Measurements from ENCODE around the gene HS6ST1.

HS6ST1 gene

GRCh38 chr2:128310761-128311160, 7.9 kb downstream of the HS6ST1 start:
- WGBS, result 91% methylated on average over 4 of the region's 4 CpGs
- no peak overlapping the region for H3K4me2 ChIP-seq (ENCODE audit: low read length, poor library complexity, severe bottlenecking)

GRCh38 chr2:128310094-128310716, 8.5 kb downstream of the HS6ST1 start:
- H3K4me2 ChIP-seq (ENCODE audit: low read length, poor library complexity, severe bottlenecking), result no peak overlapping the region
- peaks cover 54% of the 10 kb centered on the region for H3K79me1 ChIP-seq (replicated peaks; ENCODE audit: low read length, poor library complexity, severe bottlenecking)
- no peaks in the 10 kb centered on the region for H3K9me3 ChIP-seq (ENCODE audit: control insufficient read depth, low read length)
- H2AFZ ChIP-seq (ENCODE audit: low read depth, low read length), result no peak overlapping the region
- H4K91ac ChIP-seq (ENCODE audit: low read length), result no peak overlapping the region
- no peak overlapping the region for H3K4ac ChIP-seq (ENCODE audit: low read depth in 1 of 2, low read length in 2 of 2)
- peak overlapping the region; percentile 38 to 74 for H3K18ac ChIP-seq (ENCODE audit: low read depth in 1 of 2, low read length in 2 of 2)
- no peak for DNase-seq
- H3K27ac ChIP-seq (ENCODE audit: low read length, poor library complexity, severe bottlenecking), result no peak overlapping the region
- H3K23ac ChIP-seq (ENCODE audit: low read length in 2 of 2), result peak overlapping the region in 1 of 2 experiments; percentile 50
- H4K8ac ChIP-seq (ENCODE audit: low read length), result peak overlapping the region; percentile 27
- 96% methylated on average over 12 of the region's 12 CpGs for WGBS
- no peak overlapping the region for H3K4me3 ChIP-seq (ENCODE audit: insufficient read depth in 1 of 2, low read depth in 1 of 2, low read length in 2 of 2)
- no peak overlapping the region for H2BK15ac ChIP-seq (ENCODE audit: low read depth, poor library complexity, severe bottlenecking)
- no peaks in the 10 kb centered on the region for H3K27me3 ChIP-seq (ENCODE audit: control insufficient read depth in 1 of 2, insufficient read depth in 1 of 2, low read length in 2 of 2)
- H3K4me1 ChIP-seq (ENCODE audit: control insufficient read depth, insufficient read depth, low read depth, low read length), result peaks cover 43% of the 10 kb centered on the region
- no peak overlapping the region for H2BK5ac ChIP-seq (ENCODE audit: low read depth, low read length, poor library complexity, severe bottlenecking)
- peak overlapping the region; percentile 12 for H2AK5ac ChIP-seq (ENCODE audit: low read length, severe bottlenecking)
- H2BK120ac ChIP-seq (ENCODE audit: low read depth, low read length), result no peak overlapping the region
- H2BK12ac ChIP-seq (ENCODE audit: low read length in 2 of 2), result peak overlapping the region in 1 of 2 experiments; percentile 1
- peaks cover 0 to 31% of the 10 kb centered on the region in 2 experiments for H3K36me3 ChIP-seq (ENCODE audit: control insufficient read depth in 1 of 2, insufficient read depth in 2 of 2, low read depth in 1 of 2, low read length in 2 of 2)
- H3K9ac ChIP-seq (ENCODE audit: low read length), result no peak overlapping the region
- no peak overlapping the region for H3K14ac ChIP-seq (ENCODE audit: low read length in 2 of 2)

More at GRCh38 chr2:128310761-128311160, 7.9 kb downstream of the HS6ST1 start:
- peaks cover 58% of the 10 kb centered on the region for H3K79me1 ChIP-seq (replicated peaks; ENCODE audit: low read length, poor library complexity, severe bottlenecking)
- peaks cover 43% of the 10 kb centered on the region for H3K4me1 ChIP-seq (ENCODE audit: control insufficient read depth, insufficient read depth, low read depth, low read length)
- peaks cover 4 to 36% of the 10 kb centered on the region in 2 experiments for H3K36me3 ChIP-seq (ENCODE audit: control insufficient read depth in 1 of 2, insufficient read depth in 2 of 2, low read depth in 1 of 2, low read length in 2 of 2)
- H2BK120ac ChIP-seq (ENCODE audit: low read depth, low read length), result no peak overlapping the region
- H3K27me3 ChIP-seq (ENCODE audit: control insufficient read depth in 1 of 2, insufficient read depth in 1 of 2, low read length in 2 of 2), result no peaks in the 10 kb centered on the region
- no peak overlapping the region for H3K4me3 ChIP-seq (ENCODE audit: insufficient read depth in 1 of 2, low read depth in 1 of 2, low read length in 2 of 2)
- no peak for DNase-seq
- H3K14ac ChIP-seq (ENCODE audit: low read length in 2 of 2), result peak overlapping the region in 1 of 2 experiments; percentile 19
- H2BK15ac ChIP-seq (ENCODE audit: low read depth, poor library complexity, severe bottlenecking), result no peak overlapping the region
- no peak overlapping the region for H3K27ac ChIP-seq (ENCODE audit: low read length, poor library complexity, severe bottlenecking)
- H3K9me3 ChIP-seq (ENCODE audit: control insufficient read depth, low read length), result no peaks in the 10 kb centered on the region
- no peak overlapping the region for H2AFZ ChIP-seq (ENCODE audit: low read depth, low read length)
- H2BK12ac ChIP-seq (ENCODE audit: low read length in 2 of 2), result peak overlapping the region in 1 of 2 experiments; percentile 37
- H4K8ac ChIP-seq (ENCODE audit: low read length), result no peak overlapping the region
- no peak overlapping the region for H3K4ac ChIP-seq (ENCODE audit: low read depth in 1 of 2, low read length in 2 of 2)
- no peak overlapping the region for H3K9ac ChIP-seq (ENCODE audit: low read length)
- H4K91ac ChIP-seq (ENCODE audit: low read length), result peak overlapping the region; percentile 19
- H2BK5ac ChIP-seq (ENCODE audit: low read depth, low read length, poor library complexity, severe bottlenecking), result no peak overlapping the region
- no peak overlapping the region for H3K23ac ChIP-seq (ENCODE audit: low read length in 2 of 2)
- no peak overlapping the region for H2AK5ac ChIP-seq (ENCODE audit: low read length, severe bottlenecking)
- peak overlapping the region in 1 of 2 experiments; percentile 42 for H3K18ac ChIP-seq (ENCODE audit: low read depth in 1 of 2, low read length in 2 of 2)

- Histone ChIP-seq H2BK120ac (ENCODE audit: low read depth, low read length) (no peak overlapping the region), H3K4me3 (ENCODE audit: insufficient read depth in 1 of 2, low read depth in 1 of 2, low read length in 2 of 2) (no peak overlapping the region), H3K9me3 (ENCODE audit: control insufficient read depth, low read length) (no peaks in the 10 kb centered on the region), H3K14ac (ENCODE audit: low read length in 2 of 2) (peak overlapping the region in 1 of 2 experiments; percentile 28), H3K23ac (ENCODE audit: low read length in 2 of 2) (peak overlapping the region in 1 of 2 experiments; percentile 46), H3K27me3 (ENCODE audit: control insufficient read depth in 1 of 2, insufficient read depth in 1 of 2, low read length in 2 of 2) (no peaks in the 10 kb centered on the region), H3K79me1 (replicated peaks; ENCODE audit: low read length, poor library complexity, severe bottlenecking) (peaks cover 49% of the 10 kb centered on the region), H2AFZ (ENCODE audit: low read depth, low read length) (no peak overlapping the region), H3K18ac (ENCODE audit: low read depth in 1 of 2, low read length in 2 of 2) (peak overlapping the region; percentile 48 to 74), H4K8ac (ENCODE audit: low read length) (peak overlapping the region; percentile 27), H2BK12ac (ENCODE audit: low read length in 2 of 2) (peak overlapping the region in 1 of 2 experiments; percentile 38), H2BK15ac (ENCODE audit: low read depth, poor library complexity, severe bottlenecking) (no peak overlapping the region), H4K91ac (ENCODE audit: low read length) (no peak overlapping the region), H3K4ac (ENCODE audit: low read depth in 1 of 2, low read length in 2 of 2) (peak overlapping the region in 1 of 2 experiments; percentile 31), H3K9ac (ENCODE audit: low read length) (no peak overlapping the region), H2AK5ac (ENCODE audit: low read length, severe bottlenecking) (no peak overlapping the region), H3K36me3 (ENCODE audit: control insufficient read depth in 1 of 2, insufficient read depth in 2 of 2, low read depth in 1 of 2, low read length in 2 of 2) (peaks cover 0 to 24% of the 10 kb centered on the region in 2 experiments), H3K27ac (ENCODE audit: low read length, poor library complexity, severe bottlenecking) (no peak overlapping the region), H3K4me2 (ENCODE audit: low read length, poor library complexity, severe bottlenecking) (no peak overlapping the region), H3K4me1 (ENCODE audit: control insufficient read depth, insufficient read depth, low read depth, low read length) (peaks cover 47% of the 10 kb centered on the region), H2BK5ac (ENCODE audit: low read depth, low read length, poor library complexity, severe bottlenecking) (no peak overlapping the region)
- 49% methylated on average over 19 of the region's 19 CpGs for WGBS
- peak; percentile 87 for DNase-seq
Measured at GRCh38 chr2:128309280-128310093, 9.2 kb downstream of the HS6ST1 start.

GRCh38 chr2:128308889-128309279, 9.8 kb downstream of the HS6ST1 start:
- peak overlapping the region; percentile 15 to 46 for H3K4ac ChIP-seq (ENCODE audit: low read depth in 1 of 2, low read length in 2 of 2)
- peak overlapping the region; percentile 41 to 48 for H3K18ac ChIP-seq (ENCODE audit: low read depth in 1 of 2, low read length in 2 of 2)
- H3K27me3 ChIP-seq (ENCODE audit: control insufficient read depth in 1 of 2, insufficient read depth in 1 of 2, low read length in 2 of 2), result no peaks in the 10 kb centered on the region
- H2AFZ ChIP-seq (ENCODE audit: low read depth, low read length), result no peak overlapping the region
- H3K4me3 ChIP-seq (ENCODE audit: insufficient read depth in 1 of 2, low read depth in 1 of 2, low read length in 2 of 2), result no peak overlapping the region
- peak overlapping the region in 1 of 2 experiments; percentile 66 for H2BK12ac ChIP-seq (ENCODE audit: low read length in 2 of 2)
- no peak overlapping the region for H3K4me2 ChIP-seq (ENCODE audit: low read length, poor library complexity, severe bottlenecking)
- no peak overlapping the region for H3K23ac ChIP-seq (ENCODE audit: low read length in 2 of 2)
- H2AK5ac ChIP-seq (ENCODE audit: low read length, severe bottlenecking), result no peak overlapping the region
- WGBS, result 89% methylated on average over 2 of the region's 2 CpGs
- H3K4me1 ChIP-seq (ENCODE audit: control insufficient read depth, insufficient read depth, low read depth, low read length), result peaks cover 50% of the 10 kb centered on the region
- no peak overlapping the region for H2BK120ac ChIP-seq (ENCODE audit: low read depth, low read length)
- peaks cover 0 to 17% of the 10 kb centered on the region in 2 experiments for H3K36me3 ChIP-seq (ENCODE audit: control insufficient read depth in 1 of 2, insufficient read depth in 2 of 2, low read depth in 1 of 2, low read length in 2 of 2)
- H4K8ac ChIP-seq (ENCODE audit: low read length), result peak overlapping the region; percentile 14
- no peak overlapping the region for H2BK5ac ChIP-seq (ENCODE audit: low read depth, low read length, poor library complexity, severe bottlenecking)
- peak overlapping the region; percentile 41 for H4K91ac ChIP-seq (ENCODE audit: low read length)
- no peak for DNase-seq
- H3K9me3 ChIP-seq (ENCODE audit: control insufficient read depth, low read length), result no peaks in the 10 kb centered on the region
- no peak overlapping the region for H2BK15ac ChIP-seq (ENCODE audit: low read depth, poor library complexity, severe bottlenecking)
- H3K79me1 ChIP-seq (replicated peaks; ENCODE audit: low read length, poor library complexity, severe bottlenecking), result peaks cover 48% of the 10 kb centered on the region
- H3K14ac ChIP-seq (ENCODE audit: low read length in 2 of 2), result no peak overlapping the region
- no peak overlapping the region for H3K9ac ChIP-seq (ENCODE audit: low read length)
- no peak overlapping the region for H3K27ac ChIP-seq (ENCODE audit: low read length, poor library complexity, severe bottlenecking)
